Stimulated activated CD8-positive, alpha-beta memory T cell treated with anti-CD3 and anti-CD28 coated beads, Interleukin-4, amount 100 ng/mL, for 4 hours (primary cell): ENCODE results near the gene MINDY3.

Experiments
- DNase-seq, 2 donors: peaks; one replicate each; pipeline ENCODE4 v3.0.0-alpha.2; 2020; ENCODE audit warnings: low read depth in 2 of 2, low spot score in 1 of 2

Gene MINDY3

GRCh38 chr10:15808204-15808797 lies 52.0 kb downstream of the MINDY3 start:
- DNase-seq = no peak

- no peak for DNase-seq
Measured at GRCh38 chr10:15805395-15806058, 54.8 kb downstream of the MINDY3 start.

- no peak for DNase-seq
Measured at GRCh38 chr10:15804109-15804508, 56.2 kb downstream of the MINDY3 start.

GRCh38 chr10:15802375-15802949 lies 57.8 kb downstream of the MINDY3 start:
- DNase-seq = no peak

- no peak for DNase-seq
Measured at GRCh38 chr10:15801641-15802040, 58.7 kb downstream of the MINDY3 start.

- DNase-seq = no peak
Measured at GRCh38 chr10:15801147-15801546, 59.2 kb downstream of the MINDY3 start.

- no peak for DNase-seq
Measured at GRCh38 chr10:15797346-15797745, 63.0 kb downstream of the MINDY3 start.

- DNase-seq = no peak
Measured at GRCh38 chr10:15796762-15797161, 63.5 kb downstream of the MINDY3 start.

GRCh38 chr10:15796098-15796759 lies 64.1 kb downstream of the MINDY3 start:
- DNase-seq = no peak

- no peak for DNase-seq
Measured at GRCh38 chr10:15795036-15795792, 65.1 kb downstream of the MINDY3 start.

- DNase-seq = no peak
Measured at GRCh38 chr10:15794569-15794968, 65.7 kb downstream of the MINDY3 start.

GRCh38 chr10:15793664-15794063 lies 66.6 kb downstream of the MINDY3 start:
- DNase-seq = no peak

- no peak for DNase-seq
Measured at GRCh38 chr10:15792777-15793176, 67.5 kb downstream of the MINDY3 start.

GRCh38 chr10:15791816-15792524 lies 68.3 kb downstream of the MINDY3 start:
- no peak for DNase-seq

GRCh38 chr10:15789793-15790525 lies 70.3 kb downstream of the MINDY3 start:
- DNase-seq = no peak

- DNase-seq = no peak
Measured at GRCh38 chr10:15787426-15787825, 72.9 kb downstream of the MINDY3 start.

- DNase-seq = no peak
Measured at GRCh38 chr10:15784662-15785300, 75.5 kb downstream of the MINDY3 start.

GRCh38 chr10:15783941-15784636 lies 76.2 kb downstream of the MINDY3 start:
- no peak for DNase-seq

GRCh38 chr10:15782851-15783250 lies 77.5 kb downstream of the MINDY3 start:
- no peak for DNase-seq
